Activated CD4-positive, alpha-beta T cell treated with anti-CD3 and anti-CD28 coated beads, Interleukin-2, Interleukin-4, amounts not matched to agents 100 ng/mL and 50 ng/mL, durations not matched to agents 16 hours and 8 hours (primary cell): ENCODE results near the gene IL17B.

Experiments used
- DNase-seq: peaks from one replicate; pipeline ENCODE4 v3.0.0-alpha.2; 2020; ENCODE audit warnings: low spot score

The IL17B gene

GRCh38 chr5:149379177-149379761 is at the start of gene IL17B:
IL17B (minus strand) TSS chr5:149379292; CDS start chr5:149379225, 67 bp downstream.
- DNase-seq = no peak

GRCh38 chr5:149428032-149428431 is 48.9 kb upstream of the IL17B start:
- DNase-seq = no peak

- no peak for DNase-seq
These were observed 48.3 kb upstream of the IL17B start for GRCh38 chr5:149427374-149427773.

- DNase-seq = no peak
These were observed 47.8 kb upstream of the IL17B start for GRCh38 chr5:149426931-149427330.

GRCh38 chr5:149425729-149426128 is 46.6 kb upstream of the IL17B start:
- DNase-seq = no peak

- DNase-seq = no peak
These were observed 45.6 kb upstream of the IL17B start for GRCh38 chr5:149424371-149425315.

GRCh38 chr5:149423794-149424268 is 44.7 kb upstream of the IL17B start:
- no peak for DNase-seq

- no peak for DNase-seq
These were observed 44.1 kb upstream of the IL17B start for GRCh38 chr5:149423049-149423793.

- no peak for DNase-seq
These were observed 43.4 kb upstream of the IL17B start for GRCh38 chr5:149422366-149423048.

- no peak for DNase-seq
These were observed 42.7 kb upstream of the IL17B start for GRCh38 chr5:149421834-149422233.

- DNase-seq = no peak
These were observed 42.2 kb upstream of the IL17B start for GRCh38 chr5:149421372-149421685.

GRCh38 chr5:149420545-149421371 is 41.7 kb upstream of the IL17B start:
- no peak for DNase-seq

- DNase-seq = no peak
These were observed 40.9 kb upstream of the IL17B start for GRCh38 chr5:149419859-149420544.

GRCh38 chr5:149419532-149419858 is 40.4 kb upstream of the IL17B start:
- DNase-seq = no peak

GRCh38 chr5:149418910-149419531 is 39.9 kb upstream of the IL17B start:
- no peak for DNase-seq

- DNase-seq = no peak
These were observed 38.7 kb upstream of the IL17B start for GRCh38 chr5:149417711-149418368.

GRCh38 chr5:149416987-149417710 is 38.1 kb upstream of the IL17B start:
- no peak for DNase-seq

GRCh38 chr5:149415066-149415967 is 36.2 kb upstream of the IL17B start:
- no peak for DNase-seq
